Measurements from ENCODE around the gene BBS9. TPM values are rescaled to one million over a fixed set of nuclear protein-coding genes. Genes with fewer than 3 reads are reported as not detected.

The BBS9 gene
- total and polyA plus RNA-seq, 2 experiments from 2014 or later = 27.2 to 66.1 TPM

GRCh38 chr7:33299425-33299824 is 170.1 kb downstream of the BBS9 start:
- ATAC-seq (no peak), DNase-seq (ENCODE audit: low spot score) (no peak)
- Histone ChIP-seq H3K4me2 (no peak overlapping the region), H3K27ac (ENCODE audit: low read depth) (no peak overlapping the region), H3K4me1 (ENCODE audit: insufficient read depth) (no peaks in the 10 kb centered on the region), H3K4me3 (no peak overlapping the region), H3K79me2 (replicated peaks; ENCODE audit: insufficient read depth) (no peaks in the 10 kb centered on the region), H3F3A (replicated peaks; ENCODE audit: low read depth) (no peaks in the 10 kb centered on the region), H3K9me2 (ENCODE audit: insufficient read depth) (no peaks in the 10 kb centered on the region; the same call in none of the 2 replicates), H3K36me3 (ENCODE audit: insufficient read depth) (peaks cover 9% of the 10 kb centered on the region; the same call in 1 of the 2 replicates), H4K20me1 (replicated peaks; ENCODE audit: insufficient read depth) (no peaks in the 10 kb centered on the region), H2AFZ (no peak overlapping the region), H3K27me3 (ENCODE audit: insufficient read depth) (no peaks in the 10 kb centered on the region)
- Mint-ChIP-seq H3K9me3 (peaks cover 39% of the 10 kb centered on the region), H3K27ac (no peak overlapping the region), H3K27me3 (ENCODE audit: insufficient read depth, low read depth, poor library complexity) (peaks cover 2% of the 10 kb centered on the region), H3K4me3 (no peak overlapping the region), H3K36me3 (ENCODE audit: low read depth) (peaks cover 28% of the 10 kb centered on the region), H3K4me1 (no peaks in the 10 kb centered on the region)
- TF ChIP-seq ZNF114 (CRISPR knock-in tag; IDR thresholded peaks at IDR 0.05) (no peak), NANOG (IDR thresholded peaks at IDR 0.05; ENCODE audit: borderline replicate concordance) (no peak), JUNB (IDR thresholded peaks at IDR 0.05; ENCODE audit: unreplicated experiment) (no peak), CTCF (conservative IDR thresholded peaks at IDR 0.05; ENCODE audit: low read depth in 2 of 2) (no peak), EZH2phosphoT487 (IDR thresholded peaks at IDR 0.05; ENCODE audit: unreplicated experiment) (no peak), STAT1 (IDR thresholded peaks at IDR 0.05; ENCODE audit: unreplicated experiment) (no peak), CREB1 (CRISPR knock-in tag; IDR thresholded peaks at IDR 0.05; ENCODE audit: low read depth) (no peak), EZH2 (IDR thresholded peaks at IDR 0.05; ENCODE audit: low read depth, unreplicated experiment) (no peak), ZNF331 (CRISPR knock-in tag; IDR thresholded peaks at IDR 0.05; ENCODE audit: low read depth) (no peak), POLR2AphosphoS5 (IDR thresholded peaks at IDR 0.05; ENCODE audit: low read depth) (no peak), REST (IDR thresholded peaks at IDR 0.05; ENCODE audit: unreplicated experiment) (no peak)

GRCh38 chr7:33300131-33300530 is 170.8 kb downstream of the BBS9 start:
- Histone ChIP-seq H2AFZ (no peak overlapping the region), H3K27me3 (ENCODE audit: insufficient read depth) (no peaks in the 10 kb centered on the region), H4K20me1 (replicated peaks; ENCODE audit: insufficient read depth) (no peaks in the 10 kb centered on the region), H3K79me2 (replicated peaks; ENCODE audit: insufficient read depth) (no peaks in the 10 kb centered on the region), H3K4me3 (no peak overlapping the region), H3K27ac (ENCODE audit: low read depth) (no peak overlapping the region), H3K9me2 (ENCODE audit: insufficient read depth) (no peaks in the 10 kb centered on the region; the same call in none of the 2 replicates), H3F3A (replicated peaks; ENCODE audit: low read depth) (no peaks in the 10 kb centered on the region), H3K4me2 (no peak overlapping the region), H3K4me1 (ENCODE audit: insufficient read depth) (no peaks in the 10 kb centered on the region), H3K36me3 (ENCODE audit: insufficient read depth) (peaks cover 9% of the 10 kb centered on the region; the same call in 1 of the 2 replicates)
- Mint-ChIP-seq H3K9me3 (peaks cover 44% of the 10 kb centered on the region), H3K4me3 (no peak overlapping the region), H3K27ac (no peak overlapping the region), H3K36me3 (ENCODE audit: low read depth) (peaks cover 36% of the 10 kb centered on the region), H3K27me3 (ENCODE audit: insufficient read depth, low read depth, poor library complexity) (peaks cover 2% of the 10 kb centered on the region), H3K4me1 (no peaks in the 10 kb centered on the region)
- ATAC-seq = no peak
- DNase-seq (ENCODE audit: low spot score) = no peak
- TF ChIP-seq POLR2AphosphoS5 (IDR thresholded peaks at IDR 0.05; ENCODE audit: low read depth) = no peak
- no peak for TF ChIP-seq REST (IDR thresholded peaks at IDR 0.05; ENCODE audit: unreplicated experiment)
- no peak for TF ChIP-seq NANOG (IDR thresholded peaks at IDR 0.05; ENCODE audit: borderline replicate concordance)
- TF ChIP-seq EZH2 (IDR thresholded peaks at IDR 0.05; ENCODE audit: low read depth, unreplicated experiment) = no peak

Measured in GM23338 (cell line).